HL-60 (cell line): Measurements from ENCODE around the gene CSGALNACT2.

Source experiments
- TF ChIP-seq, protein P1 (sequence below): IDR thresholded peaks from one replicate; pipeline ENCODE4 v1.5.1; 2011; ENCODE audit warnings: low read length, control low read depth, inconsistent platforms; ENCODE audit not compliant: insufficient read depth
- TF ChIP-seq, protein P2 (sequence below): IDR thresholded peaks from 2 replicates; pipeline ENCODE4 v1.6.1; 2012; ENCODE audit warnings: low read depth; ENCODE audit not compliant: insufficient replicate concordance

DNA sequence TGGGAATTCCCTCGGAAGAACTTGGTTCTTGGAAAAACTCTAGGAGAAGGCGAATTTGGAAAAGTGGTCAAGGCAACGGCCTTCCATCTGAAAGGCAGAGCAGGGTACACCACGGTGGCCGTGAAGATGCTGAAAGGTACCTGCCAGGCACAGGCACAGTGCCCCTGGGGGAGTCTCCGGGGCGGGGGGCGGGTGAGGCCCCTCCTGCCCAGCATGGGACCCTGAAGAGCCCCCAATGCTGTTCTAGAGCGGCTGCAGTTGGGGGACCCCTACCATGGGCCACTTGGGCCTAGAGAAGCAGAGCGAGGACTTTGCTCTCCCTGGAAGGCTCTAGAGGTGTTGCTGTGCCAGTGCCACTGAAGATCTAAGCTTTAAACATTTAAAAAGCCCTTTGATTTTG is 21.6 kb upstream of the CSGALNACT2 start:
- TF ChIP-seq, protein P1, sequence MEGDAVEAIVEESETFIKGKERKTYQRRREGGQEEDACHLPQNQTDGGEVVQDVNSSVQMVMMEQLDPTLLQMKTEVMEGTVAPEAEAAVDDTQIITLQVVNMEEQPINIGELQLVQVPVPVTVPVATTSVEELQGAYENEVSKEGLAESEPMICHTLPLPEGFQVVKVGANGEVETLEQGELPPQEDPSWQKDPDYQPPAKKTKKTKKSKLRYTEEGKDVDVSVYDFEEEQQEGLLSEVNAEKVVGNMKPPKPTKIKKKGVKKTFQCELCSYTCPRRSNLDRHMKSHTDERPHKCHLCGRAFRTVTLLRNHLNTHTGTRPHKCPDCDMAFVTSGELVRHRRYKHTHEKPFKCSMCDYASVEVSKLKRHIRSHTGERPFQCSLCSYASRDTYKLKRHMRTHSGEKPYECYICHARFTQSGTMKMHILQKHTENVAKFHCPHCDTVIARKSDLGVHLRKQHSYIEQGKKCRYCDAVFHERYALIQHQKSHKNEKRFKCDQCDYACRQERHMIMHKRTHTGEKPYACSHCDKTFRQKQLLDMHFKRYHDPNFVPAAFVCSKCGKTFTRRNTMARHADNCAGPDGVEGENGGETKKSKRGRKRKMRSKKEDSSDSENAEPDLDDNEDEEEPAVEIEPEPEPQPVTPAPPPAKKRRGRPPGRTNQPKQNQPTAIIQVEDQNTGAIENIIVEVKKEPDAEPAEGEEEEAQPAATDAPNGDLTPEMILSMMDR = no peak
- TF ChIP-seq, protein P2, sequence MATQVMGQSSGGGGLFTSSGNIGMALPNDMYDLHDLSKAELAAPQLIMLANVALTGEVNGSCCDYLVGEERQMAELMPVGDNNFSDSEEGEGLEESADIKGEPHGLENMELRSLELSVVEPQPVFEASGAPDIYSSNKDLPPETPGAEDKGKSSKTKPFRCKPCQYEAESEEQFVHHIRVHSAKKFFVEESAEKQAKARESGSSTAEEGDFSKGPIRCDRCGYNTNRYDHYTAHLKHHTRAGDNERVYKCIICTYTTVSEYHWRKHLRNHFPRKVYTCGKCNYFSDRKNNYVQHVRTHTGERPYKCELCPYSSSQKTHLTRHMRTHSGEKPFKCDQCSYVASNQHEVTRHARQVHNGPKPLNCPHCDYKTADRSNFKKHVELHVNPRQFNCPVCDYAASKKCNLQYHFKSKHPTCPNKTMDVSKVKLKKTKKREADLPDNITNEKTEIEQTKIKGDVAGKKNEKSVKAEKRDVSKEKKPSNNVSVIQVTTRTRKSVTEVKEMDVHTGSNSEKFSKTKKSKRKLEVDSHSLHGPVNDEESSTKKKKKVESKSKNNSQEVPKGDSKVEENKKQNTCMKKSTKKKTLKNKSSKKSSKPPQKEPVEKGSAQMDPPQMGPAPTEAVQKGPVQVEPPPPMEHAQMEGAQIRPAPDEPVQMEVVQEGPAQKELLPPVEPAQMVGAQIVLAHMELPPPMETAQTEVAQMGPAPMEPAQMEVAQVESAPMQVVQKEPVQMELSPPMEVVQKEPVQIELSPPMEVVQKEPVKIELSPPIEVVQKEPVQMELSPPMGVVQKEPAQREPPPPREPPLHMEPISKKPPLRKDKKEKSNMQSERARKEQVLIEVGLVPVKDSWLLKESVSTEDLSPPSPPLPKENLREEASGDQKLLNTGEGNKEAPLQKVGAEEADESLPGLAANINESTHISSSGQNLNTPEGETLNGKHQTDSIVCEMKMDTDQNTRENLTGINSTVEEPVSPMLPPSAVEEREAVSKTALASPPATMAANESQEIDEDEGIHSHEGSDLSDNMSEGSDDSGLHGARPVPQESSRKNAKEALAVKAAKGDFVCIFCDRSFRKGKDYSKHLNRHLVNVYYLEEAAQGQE = no peak
